Ishikawa (cell line): ENCODE results near the gene IGLON5.

Source experiments
- CEBPB ChIP-seq: IDR thresholded peaks from 2 replicates; pipeline ENCODE4 v1.6.1; 2012
- CREB1 ChIP-seq: IDR thresholded peaks from 2 replicates; pipeline ENCODE4 v1.6.1; 2012; ENCODE audit warnings: low read depth
- EGR1 ChIP-seq: IDR thresholded peaks from 2 replicates; pipeline ENCODE4 v1.6.1; 2012
- EP300 ChIP-seq: IDR thresholded peaks from 2 replicates; pipeline ENCODE4 v1.6.1; 2012; ENCODE audit warnings: borderline replicate concordance
- FOXM1 ChIP-seq: IDR thresholded peaks from 2 replicates; pipeline ENCODE4 v1.6.1; 2012; ENCODE audit warnings: low read depth, borderline replicate concordance
- NFIC ChIP-seq: IDR thresholded peaks from 2 replicates; pipeline ENCODE4 v1.6.1; 2012
- RAD21 ChIP-seq: IDR thresholded peaks from 2 replicates; pipeline ENCODE4 v1.6.1; 2012; ENCODE audit warnings: low read depth
- REST ChIP-seq: IDR thresholded peaks from 2 replicates; pipeline ENCODE4 v1.6.1; 2012; ENCODE audit warnings: low read depth, mild to moderate bottlenecking
- TAF1 ChIP-seq: IDR thresholded peaks from 2 replicates; pipeline ENCODE4 v1.6.1; 2012; ENCODE audit warnings: low read depth, mild to moderate bottlenecking
- TCF12 ChIP-seq: IDR thresholded peaks from 2 replicates; pipeline ENCODE4 v1.6.1; 2012; ENCODE audit warnings: low read depth
- TEAD4 ChIP-seq: IDR thresholded peaks from 2 replicates; pipeline ENCODE4 v1.6.1; 2012
- YY1 ChIP-seq: IDR thresholded peaks from 2 replicates; pipeline ENCODE4 v1.6.1; 2012; ENCODE audit warnings: low read depth
- ZBTB7A ChIP-seq: IDR thresholded peaks from 2 replicates; pipeline ENCODE4 v1.6.1; 2012; ENCODE audit warnings: low read depth
- TF ChIP-seq, protein P1 (sequence below): IDR thresholded peaks from 2 replicates; pipeline ENCODE4 v1.6.1; 2012
- TF ChIP-seq, protein P2 (sequence below): IDR thresholded peaks from 2 replicates; pipeline ENCODE4 v1.6.1; 2012

IGLON5 gene

GRCh38 chr19:51331193-51331592, 19.7 kb downstream of the IGLON5 start:
- TF ChIP-seq EP300 (no peak), ZBTB7A (no peak), NFIC (no peak), YY1 (no peak), CEBPB (no peak), FOXM1 (no peak), TEAD4 (no peak), TAF1 (no peak), RAD21 (no peak), CREB1 (no peak), REST (no peak), TCF12 (no peak)
- TF ChIP-seq, protein P1, sequence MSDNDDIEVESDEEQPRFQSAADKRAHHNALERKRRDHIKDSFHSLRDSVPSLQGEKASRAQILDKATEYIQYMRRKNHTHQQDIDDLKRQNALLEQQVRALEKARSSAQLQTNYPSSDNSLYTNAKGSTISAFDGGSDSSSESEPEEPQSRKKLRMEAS, result no peak
- TF ChIP-seq, protein P2, sequence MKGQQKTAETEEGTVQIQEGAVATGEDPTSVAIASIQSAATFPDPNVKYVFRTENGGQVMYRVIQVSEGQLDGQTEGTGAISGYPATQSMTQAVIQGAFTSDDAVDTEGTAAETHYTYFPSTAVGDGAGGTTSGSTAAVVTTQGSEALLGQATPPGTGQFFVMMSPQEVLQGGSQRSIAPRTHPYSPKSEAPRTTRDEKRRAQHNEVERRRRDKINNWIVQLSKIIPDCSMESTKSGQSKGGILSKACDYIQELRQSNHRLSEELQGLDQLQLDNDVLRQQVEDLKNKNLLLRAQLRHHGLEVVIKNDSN, result no peak

DNA sequence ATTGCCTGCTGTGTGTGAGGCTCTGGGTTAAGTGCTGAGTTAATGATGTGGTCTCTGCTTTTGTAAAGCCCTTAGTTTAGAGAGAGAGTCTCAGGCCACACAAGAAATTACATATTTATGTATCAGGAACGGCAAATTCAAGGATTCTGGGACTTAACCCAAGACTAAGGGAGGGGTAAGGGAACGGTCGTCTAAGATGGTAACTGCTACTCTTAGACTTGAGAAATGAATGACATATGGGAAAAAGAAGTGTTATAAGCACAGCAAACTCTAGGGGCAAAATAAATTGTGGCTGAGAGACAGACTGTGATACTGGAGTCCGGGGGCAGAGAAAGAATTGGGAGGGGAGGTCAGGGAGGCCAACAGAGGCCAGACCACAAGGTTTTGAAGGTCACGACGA, 20.3 kb downstream of the IGLON5 start:
- no peak for TF ChIP-seq REST
- TF ChIP-seq, protein P1, result no peak
- no peak for TF ChIP-seq TEAD4
- no peak for TF ChIP-seq EP300
- no peak for TF ChIP-seq EGR1
- no peak for TF ChIP-seq NFIC
- TF ChIP-seq, protein P2, result no peak
- TF ChIP-seq CREB1, result no peak
- no peak for TF ChIP-seq CEBPB
- TF ChIP-seq FOXM1, result no peak
- TF ChIP-seq YY1, result no peak
- no peak for TF ChIP-seq TAF1
- no peak for TF ChIP-seq ZBTB7A
- no peak for TF ChIP-seq TCF12
- no peak for TF ChIP-seq RAD21

DNA sequence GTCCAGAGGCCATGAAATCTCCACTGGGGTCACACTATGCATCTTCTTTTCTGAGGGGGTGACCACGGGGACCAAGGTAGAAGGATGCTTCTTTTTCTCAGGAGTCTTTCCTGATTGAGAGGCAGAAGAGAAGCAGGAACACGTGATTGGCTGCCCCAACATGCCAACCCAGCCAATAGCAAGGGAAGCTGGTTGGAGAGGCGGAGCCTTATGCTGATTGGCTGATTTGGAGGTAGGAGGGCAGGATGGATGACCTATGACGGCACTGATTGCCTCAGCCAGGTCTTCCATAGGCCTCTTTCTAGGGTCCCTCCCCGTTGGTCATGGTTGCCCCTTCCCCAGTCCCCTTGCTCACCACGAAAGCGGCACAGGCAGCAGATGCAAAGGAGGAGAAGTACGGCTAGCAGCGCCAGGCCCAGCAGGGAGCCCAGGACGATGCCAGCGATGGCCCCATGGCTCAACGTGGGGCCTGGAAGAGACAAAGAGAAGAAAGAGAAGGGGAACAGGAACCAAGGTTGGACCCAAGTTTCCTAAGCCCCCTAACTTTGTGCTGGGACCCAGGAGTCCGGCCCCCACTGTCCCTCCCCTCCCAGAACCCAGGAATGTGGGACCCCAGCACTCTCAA, 22.5 kb downstream of the IGLON5 start:
- no peak for TF ChIP-seq FOXM1
- TF ChIP-seq, protein P2, result peak; percentile 34; the same call in 1 of the 2 replicates
- no peak for TF ChIP-seq EP300
- no peak for TF ChIP-seq TAF1
- no peak for TF ChIP-seq TCF12

- no peak for TF ChIP-seq EP300
- TF ChIP-seq, protein P1, result no peak
- no peak for TF ChIP-seq TEAD4
- TF ChIP-seq RAD21, result no peak
- no peak for TF ChIP-seq FOXM1
- TF ChIP-seq, protein P2, result no peak
- no peak for TF ChIP-seq ZBTB7A
- no peak for TF ChIP-seq TCF12
- TF ChIP-seq EGR1, result no peak
- no peak for TF ChIP-seq YY1
- no peak for TF ChIP-seq TAF1
- no peak for TF ChIP-seq REST
These were observed 25.9 kb downstream of the IGLON5 start for GRCh38 chr19:51337141-51337860.
